H1 (cell line): ENCODE results near the gene ENDOG. TPM values are rescaled to one million over a fixed set of nuclear protein-coding genes. Genes with fewer than 3 reads are reported as not detected.

Experiments
- CTCF ChIA-PET: fragments of 300-600 bp; sonication (Branson Sonifier 250); formaldehyde crosslinking; loops from one replicate; lab custom pipeline; 2021; ENCODE audit not compliant: partially characterized antibody; lab: Charles Lee
- POLR2A ChIA-PET: fragments of 300-600 bp; sonication (Branson Sonifier 250); formaldehyde crosslinking; loops from one replicate; lab custom pipeline; 2021; ENCODE audit warnings: inconsistent platforms; ENCODE audit not compliant: partially characterized antibody; lab: Charles Lee
- DNase-seq, 2 experiments: peaks; one replicate each; pipeline versions ENCODE4 v3.0.0 to v3.0.0-alpha.2; 2010 to 2022; ENCODE audit warnings: low spot score in 2 of 2, low read depth in 1 of 2, mixed read lengths in 1 of 2
- FAIRE-seq: peaks from 2 replicates; lab custom pipeline; 2011; peaks lifted over from hg19 to GRCh38; lab: Jason Lieb, UNC
- H2AFZ ChIP-seq: 2 replicates; pipeline ENCODE4 v1.8.1; 2012; ENCODE audit warnings: low read length, inconsistent platforms
- H2AK5ac ChIP-seq: 2 replicates; pipeline ENCODE4 v1.6.1; 2013; ENCODE audit warnings: low read depth, low read length
- H2BK120ac ChIP-seq: replicated peaks from 2 replicates; pipeline ENCODE3; 2013; ENCODE audit warnings: low read depth, low read length, inconsistent platforms
- H2BK12ac ChIP-seq: 2 replicates; pipeline ENCODE4 v1.6.1; 2013; ENCODE audit warnings: low read depth, low read length
- H2BK15ac ChIP-seq: 2 replicates; pipeline ENCODE4 v1.6.1; 2013; ENCODE audit warnings: low read length
- H2BK20ac ChIP-seq: 2 replicates; pipeline ENCODE4 v1.6.1; 2013; ENCODE audit warnings: low read length
- H2BK5ac ChIP-seq: 2 replicates; pipeline ENCODE4 v1.6.1; 2013; ENCODE audit warnings: low read depth, low read length
- H3K14ac ChIP-seq: 2 replicates; pipeline ENCODE4 v1.6.1; 2013; ENCODE audit warnings: inconsistent platforms; ENCODE audit not compliant: insufficient read length
- H3K18ac ChIP-seq: 2 replicates; pipeline ENCODE4 v1.6.1; 2013; ENCODE audit warnings: low read length; ENCODE audit errors: extremely low read depth
- H3K23ac ChIP-seq: 2 replicates; pipeline ENCODE4 v1.6.1; 2013; ENCODE audit warnings: inconsistent platforms; ENCODE audit not compliant: insufficient read length
- H3K23me2 ChIP-seq: 2 replicates; pipeline ENCODE4 v1.6.1; 2013; ENCODE audit warnings: low read depth, low read length
- H3K27ac ChIP-seq: 2 replicates; pipeline ENCODE4 v1.6.1; 2011; ENCODE audit warnings: low read depth, low read length, inconsistent platforms
- H3K27me3 ChIP-seq, 4 experiments: replicated peaks in 1 of 4; 1 replicate in 1 of 4; 2 replicates in 3 of 4; pipeline versions ENCODE4 v1.6.1 to v1.8.1; 2011 to 2013; ENCODE audit warnings: low read length in 3 of 4, mild to moderate bottlenecking in 3 of 4, inconsistent platforms in 2 of 4, mixed read lengths in 2 of 4, moderate library complexity in 1 of 4; ENCODE audit not compliant: control insufficient read depth in 3 of 4, insufficient read depth in 3 of 4; ENCODE audit errors: extremely low read depth in 1 of 4
- H3K36me3 ChIP-seq, 4 experiments: 2 replicates each; pipeline versions ENCODE4 v1.6.1 to v1.8.1; 2011 to 2013; ENCODE audit warnings: mild to moderate bottlenecking in 4 of 4, low read length in 3 of 4, moderate library complexity in 2 of 4, control low read depth in 1 of 4, inconsistent platforms in 1 of 4; ENCODE audit not compliant: insufficient read depth in 4 of 4, control insufficient read depth in 2 of 4
- H3K4ac ChIP-seq: replicated peaks from 2 replicates; pipeline ENCODE3; 2013; ENCODE audit warnings: low read length, low read depth, mixed read lengths, inconsistent platforms; ENCODE audit not compliant: insufficient read length
- H3K4me1 ChIP-seq, 4 experiments: replicated peaks in 1 of 4; 1 replicate in 1 of 4; 2 replicates in 3 of 4; pipeline versions ENCODE4 v1.6.1 to v1.8.1; 2011 to 2013; ENCODE audit warnings: low read length in 3 of 4, inconsistent platforms in 2 of 4, mixed read lengths in 1 of 4; ENCODE audit not compliant: insufficient read depth in 4 of 4, control insufficient read depth in 3 of 4
- H3K4me2 ChIP-seq, 2 experiments: 2 replicates each; pipeline versions ENCODE4 v1.6.1 to v1.8.1; 2011 to 2013; ENCODE audit warnings: low read depth in 2 of 2, low read length in 2 of 2, control low read depth in 1 of 2, inconsistent platforms in 1 of 2, mild to moderate bottlenecking in 1 of 2; ENCODE audit not compliant: insufficient read depth in 1 of 2
- H3K4me3 ChIP-seq, 4 experiments: fragments of 200-600, 300-600 bp in 1 of 4; sonication (generic), shearing (Covaris generic), sonication (Bioruptor Twin) in 1 of 4; 2 replicates each; pipeline versions ENCODE4 v1.5.1 to v1.8.1; 2011 to 2016; ENCODE audit warnings: low read length in 4 of 4, low read depth in 3 of 4, control low read depth in 2 of 4, inconsistent platforms in 2 of 4, mild to moderate bottlenecking in 2 of 4, mixed read lengths in 1 of 4, moderate library complexity in 1 of 4; ENCODE audit not compliant: insufficient read depth in 2 of 4; ENCODE audit errors: extremely low read depth in 1 of 4
- H3K56ac ChIP-seq: replicated peaks from 2 replicates; pipeline ENCODE3; 2013; ENCODE audit warnings: low read depth, mild to moderate bottlenecking, mixed read lengths, low read length, inconsistent platforms; ENCODE audit not compliant: insufficient read length
- H3K79me1 ChIP-seq: 2 replicates; pipeline ENCODE4 v1.6.1; 2013; ENCODE audit warnings: low read depth, low read length, control low read depth
- H3K79me2 ChIP-seq, 2 experiments: 2 replicates each; pipeline versions ENCODE4 v1.6.1 to v1.8.1; 2012 to 2013; ENCODE audit warnings: low read length in 2 of 2, mild to moderate bottlenecking in 2 of 2, inconsistent platforms in 1 of 2; ENCODE audit not compliant: insufficient read depth in 2 of 2, control insufficient read depth in 1 of 2
- H3K9ac ChIP-seq, 4 experiments: replicated peaks in 1 of 4; 1 replicate in 1 of 4; 2 replicates in 3 of 4; pipeline versions ENCODE4 v1.6.1 to v1.8.1; 2011 to 2013; ENCODE audit warnings: low read depth in 3 of 4, low read length in 3 of 4, control low read depth in 2 of 4, mild to moderate bottlenecking in 2 of 4, moderate library complexity in 2 of 4, inconsistent platforms in 1 of 4; ENCODE audit errors: extremely low read depth in 1 of 4
- H3K9me3 ChIP-seq, 2 experiments: 2 replicates each; pipeline versions ENCODE4 v1.6.1 to v1.8.1; 2012 to 2013; ENCODE audit warnings: mild to moderate bottlenecking in 2 of 2, moderate library complexity in 2 of 2, control low read depth in 1 of 2, inconsistent platforms in 1 of 2, low read depth in 1 of 2, low read length in 1 of 2, mixed read lengths in 1 of 2; ENCODE audit not compliant: insufficient read depth in 2 of 2
- H4K20me1 ChIP-seq, 2 experiments: replicated peaks in 1 of 2; 2 replicates each; pipeline versions ENCODE3 to v1.8.1; 2011 to 2013; ENCODE audit warnings: inconsistent platforms in 2 of 2, low read length in 2 of 2, mild to moderate bottlenecking in 1 of 2; ENCODE audit not compliant: insufficient read depth in 2 of 2, control insufficient read depth in 1 of 2
- H4K5ac ChIP-seq: 2 replicates; pipeline ENCODE4 v1.6.1; 2013; ENCODE audit warnings: low read length, low read depth, mixed read lengths, inconsistent platforms; ENCODE audit not compliant: insufficient read length
- H4K8ac ChIP-seq: 2 replicates; pipeline ENCODE4 v1.8.0; 2013; ENCODE audit warnings: mild to moderate bottlenecking, moderate library complexity, low read length, inconsistent platforms; ENCODE audit not compliant: insufficient read depth; ENCODE audit errors: extremely low read depth
- H4K91ac ChIP-seq: replicated peaks from 2 replicates; pipeline ENCODE3; 2013; ENCODE audit warnings: low read length, mixed read lengths, inconsistent platforms; ENCODE audit not compliant: insufficient read length
- CREB1 ChIP-seq: IDR thresholded peaks from 2 replicates; pipeline ENCODE4 v1.6.1; 2012; ENCODE audit warnings: inconsistent platforms
- CTCF ChIP-seq, 3 experiments: IDR thresholded peaks; 1 replicate in 2 of 3; 2 replicates in 1 of 3; pipeline versions ENCODE4 v1.5.1 to v1.6.1; 2011; ENCODE audit warnings: low read length in 3 of 3, mild to moderate bottlenecking in 3 of 3, inconsistent platforms in 2 of 3, low read depth in 1 of 3, moderate library complexity in 1 of 3; ENCODE audit not compliant: insufficient read depth in 1 of 3; ENCODE audit errors: control extremely low read depth in 1 of 3
- GTF2F1 ChIP-seq: IDR thresholded peaks from 2 replicates; pipeline ENCODE4 v1.6.1; 2012; ENCODE audit warnings: low read depth, low read length, improper control_type of control experiment, borderline replicate concordance
- JUND ChIP-seq: IDR thresholded peaks from 2 replicates; pipeline ENCODE4 v1.6.1; 2011; ENCODE audit warnings: mild to moderate bottlenecking, improper control_type of control experiment, low read length
- KDM5A ChIP-seq: fragments of 200-600 bp; IDR thresholded peaks from 2 replicates; pipeline ENCODE4 v1.7.1; 2012; ENCODE audit warnings: mild to moderate bottlenecking, low read length, inconsistent platforms, mixed read lengths
- MAX ChIP-seq: IDR thresholded peaks from 2 replicates; pipeline ENCODE4 v1.6.1; 2012; ENCODE audit warnings: inconsistent platforms
- SIN3A ChIP-seq, 2 experiments: IDR thresholded peaks in 1 of 2; conservative IDR thresholded peaks in 1 of 2; 2 replicates each; pipeline ENCODE4 v1.6.1; 2011 to 2012; ENCODE audit warnings: low read length in 2 of 2, improper control_type of control experiment in 1 of 2, low read depth in 1 of 2, mild to moderate bottlenecking in 1 of 2
- TAF7 ChIP-seq: optimal IDR thresholded peaks from 2 replicates; pipeline ENCODE3; 2011; ENCODE audit warnings: low read depth, mild to moderate bottlenecking, inconsistent platforms, low read length, moderate library complexity, borderline replicate concordance
- TCF12 ChIP-seq: IDR thresholded peaks from 2 replicates; pipeline ENCODE4 v1.6.1; 2011; ENCODE audit warnings: low read depth, mild to moderate bottlenecking, low read length
- ZNF274 ChIP-seq: IDR thresholded peaks from 2 replicates; pipeline ENCODE4 v1.7.0; 2012; ENCODE audit warnings: low read length, borderline replicate concordance; ENCODE audit errors: extremely low read depth
- WGBS, 2 experiments: shearing (Covaris generic) in 1 of 2; methylation state at CpG; one replicate each; pipeline versions ENCODE4 v1.1.6 to v1.1.7; 2013 to 2015; ENCODE audit warnings: low lambda C conversion rate in 2 of 2, mixed read lengths in 2 of 2, inconsistent platforms in 1 of 2, low coverage in 1 of 2, missing lambda C conversion rate in 1 of 2; ENCODE audit not compliant: insufficient replicate concordance in 2 of 2, insufficient coverage in 1 of 2, insufficient read length in 1 of 2; ENCODE audit errors: extremely low coverage in 1 of 2, missing lambda C conversion rate in 1 of 2; 5-methylcytosine and 5-hydroxymethylcytosine counted together
- polyA plus RNA-seq, 7 experiments: library from polyadenylated mRNA; depleted of rRNA in 3 of 7; stranded (reverse) in 5 of 7; unstranded in 2 of 7; fragments of >200 nt in 5 of 7; fragments of 200-250 nt in 2 of 7; gene quantifications; 1 replicate in 5 of 7; 2 replicates in 1 of 7; 4 replicates in 1 of 7; pipeline versions ENCODE4 v1.2.1 to v1.2.3, GENCODE V29; 2011 to 2013; ENCODE audit warnings: missing spikeins in 2 of 7, mixed read lengths in 2 of 7
- total RNA-seq: library from RNA; stranded (reverse); fragmentation: NEBNext Ultra II Directional; extraction: Animal tissue kit (Norgen Biotek cat#: 25700); gene quantifications from 2 replicates; pipeline ENCODE4 v1.2.1, GENCODE V29; 2021

The ENDOG gene
- total and polyA plus RNA-seq, 2 of the 8 experiments (the other 6 are each of a cell fraction or from before 2014, with no cell fraction given): 17.5 to 23.4 TPM

DNA sequence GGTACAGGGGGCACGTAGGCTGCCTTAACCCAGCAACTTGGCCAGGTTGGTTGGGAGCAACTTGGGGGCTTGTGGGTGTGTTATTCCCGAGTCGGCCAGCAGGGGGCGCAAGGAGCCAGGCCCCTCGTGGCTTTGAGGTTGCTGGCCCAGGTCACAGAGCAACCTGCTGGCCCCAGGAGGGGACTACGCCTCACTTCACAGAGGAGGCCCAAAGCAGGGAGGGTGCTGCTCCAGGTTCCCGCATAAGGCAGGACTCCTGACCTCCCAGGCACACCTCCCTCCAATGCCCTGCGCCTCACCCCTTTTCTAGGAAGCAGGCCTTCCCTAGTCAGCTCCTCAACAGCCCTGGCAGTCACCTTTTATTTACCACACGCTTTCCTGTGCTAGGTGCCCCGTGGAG is 45.3 kb downstream of the ENDOG start:
- Histone ChIP-seq H3K18ac (no peak overlapping the region), H2BK5ac (peak overlapping the region; percentile 1; the same call in 1 of the 2 replicates), H3K56ac (no peak overlapping the region), H4K5ac (no peak overlapping the region), H3K79me2 (peaks cover 0 to 5% of the 10 kb centered on the region in 2 experiments; a peak in 1 of 4 replicates), H2BK20ac (no peak overlapping the region), H3K36me3 (no peaks in the 10 kb centered on the region), H2AFZ (no peak overlapping the region), H3K23me2 (no peaks in the 10 kb centered on the region), H2BK120ac (no peak overlapping the region), H3K27ac (no peak overlapping the region; the same call in 1 of the 2 replicates), H2AK5ac (no peak overlapping the region), H3K4ac (no peak overlapping the region), H3K79me1 (peaks cover 8% of the 10 kb centered on the region; the same call in 1 of the 2 replicates), H3K4me3 (no peak overlapping the region), H4K91ac (no peak overlapping the region), H3K9me3 (no peaks in the 10 kb centered on the region), H2BK12ac (no peak overlapping the region), H4K8ac (no peak overlapping the region), H2BK15ac (no peak overlapping the region), H3K23ac (no peak overlapping the region), H3K27me3 (no peaks in the 10 kb centered on the region), H3K9ac (no peak overlapping the region), H4K20me1 (peaks cover 0 to 2% of the 10 kb centered on the region in 2 experiments), H3K4me2 (0 out of 4 replicates have a peak overlapping the region, but pooled peaks of 1 of the 2 experiments have one; percentile 22), H3K4me1 (peaks cover 0 to 5% (median 2%) of the 10 kb centered on the region in 4 experiments; a peak in 4 of 7 replicates), H3K14ac (no peak overlapping the region)
- 28% methylated on average over 9 of the region's 10 CpGs; no CpG with 5 or more reads in 1 of the 2 experiments for WGBS, 2 experiments
- DNase-seq (peak; percentile 87 to 99), FAIRE-seq (no peak)
- ChIA-PET POLR2A (no interaction called here), CTCF (interaction anchor here (0.7 to 8.8 kb wide), 12 partner anchors 10 to 74 kb away, joined by 3 to 139 read pairs (median 4); partner anchors contain the start of genes KYAT1, LRRC8A and PHYHD1)
- TF ChIP-seq CREB1 (0 out of 2 replicates have a peak, but pooled peaks have one; percentile 49), ZNF274 (no peak), KDM5A (no peak), TCF12 (no peak), SIN3A (conservative IDR thresholded peaks at IDR 0.05 in 1 of 2, IDR thresholded peaks at IDR 0.05 in 1 of 2; ENCODE audit: low read depth in 1 of 2, low read length in 2 of 2) (0 out of 4 replicates have a peak, but pooled peaks of 1 of the 2 experiments have one; percentile 36), JUND (0 out of 2 replicates have a peak, but pooled peaks have one; percentile 25), GTF2F1 (peak; percentile 36; the same call in 1 of the 2 replicates), TAF7 (no peak), CTCF (IDR thresholded peaks at IDR 0.05; ENCODE audit: control extremely low read depth in 1 of 3, insufficient read depth in 1 of 3, low read depth in 1 of 3, low read length in 3 of 3) (peak; percentile 94 to 99 (median 99)), MAX (peak; percentile 90)
